ENCODE results near the gene FXYD5. TPM values are rescaled to one million over a fixed set of nuclear protein-coding genes. Genes with fewer than 3 reads are reported as not detected.

FXYD5 gene
- total and polyA plus RNA-seq, 4 donors: 9.3 to 52.5 (median 21.8) TPM

GRCh38 chr19:35208121-35208520, 53.6 kb downstream of the FXYD5 start:
- Histone ChIP-seq H3K9me3 (ENCODE audit: control insufficient read depth, insufficient read depth, low read length) (no peaks in the 10 kb centered on the region), H3K27me3 (ENCODE audit: control insufficient read depth, insufficient read depth, low read length) (no peaks in the 10 kb centered on the region), H3K27ac (ENCODE audit: low read depth, low read length) (no peak overlapping the region), H3K4me3 (ENCODE audit: low read depth, low read length) (no peak overlapping the region), H3K4me1 (ENCODE audit: control insufficient read depth, insufficient read depth, low read length) (no peaks in the 10 kb centered on the region), H3K36me3 (ENCODE audit: control insufficient read depth, insufficient read depth, low read length) (no peaks in the 10 kb centered on the region)
- 91% methylated on average over 6 of the region's 8 CpGs for WGBS (ENCODE audit: insufficient coverage)
- DNase-seq (ENCODE audit: low read depth in 4 of 6, low spot score in 6 of 6): no peak

- 91% methylated on average over 4 of the region's 4 CpGs for WGBS (ENCODE audit: insufficient coverage)
Observed at GRCh38 chr19:35209646-35210045, 55.1 kb downstream of the FXYD5 start.

GRCh38 chr19:35211545-35212230, 57.2 kb downstream of the FXYD5 start:
- DNase-seq (ENCODE audit: low read depth in 4 of 6, low spot score in 6 of 6): no peak

More at GRCh38 chr19:35209646-35210045, 55.1 kb downstream of the FXYD5 start:
- Histone ChIP-seq H3K4me3 (ENCODE audit: low read depth, low read length) (no peak overlapping the region), H3K4me1 (ENCODE audit: control insufficient read depth, insufficient read depth, low read length) (peaks cover 3% of the 10 kb centered on the region), H3K9me3 (ENCODE audit: control insufficient read depth, insufficient read depth, low read length) (no peaks in the 10 kb centered on the region), H3K36me3 (ENCODE audit: control insufficient read depth, insufficient read depth, low read length) (no peaks in the 10 kb centered on the region), H3K27me3 (ENCODE audit: control insufficient read depth, insufficient read depth, low read length) (peaks cover 2% of the 10 kb centered on the region), H3K27ac (ENCODE audit: low read depth, low read length) (no peak overlapping the region)
- no peak for DNase-seq (ENCODE audit: low read depth in 4 of 6, low spot score in 6 of 6)

GRCh38 chr19:35212241-35212640, 57.7 kb downstream of the FXYD5 start:
- Histone ChIP-seq H3K4me1 (ENCODE audit: control insufficient read depth, insufficient read depth, low read length) (peaks cover 3% of the 10 kb centered on the region), H3K27me3 (ENCODE audit: control insufficient read depth, insufficient read depth, low read length) (peaks cover 2% of the 10 kb centered on the region), H3K4me3 (ENCODE audit: low read depth, low read length) (no peak overlapping the region), H3K27ac (ENCODE audit: low read depth, low read length) (no peak overlapping the region), H3K36me3 (ENCODE audit: control insufficient read depth, insufficient read depth, low read length) (no peaks in the 10 kb centered on the region), H3K9me3 (ENCODE audit: control insufficient read depth, insufficient read depth, low read length) (no peaks in the 10 kb centered on the region)
- 78% methylated on average over 6 of the region's 7 CpGs for WGBS (ENCODE audit: insufficient coverage)
- DNase-seq (ENCODE audit: low read depth in 4 of 6, low spot score in 6 of 6): no peak

More at GRCh38 chr19:35211545-35212230, 57.2 kb downstream of the FXYD5 start:
- Histone ChIP-seq H3K9me3 (ENCODE audit: control insufficient read depth, insufficient read depth, low read length) (no peaks in the 10 kb centered on the region), H3K27me3 (ENCODE audit: control insufficient read depth, insufficient read depth, low read length) (peaks cover 2% of the 10 kb centered on the region), H3K27ac (ENCODE audit: low read depth, low read length) (no peak overlapping the region), H3K4me1 (ENCODE audit: control insufficient read depth, insufficient read depth, low read length) (peaks cover 3% of the 10 kb centered on the region), H3K4me3 (ENCODE audit: low read depth, low read length) (no peak overlapping the region), H3K36me3 (ENCODE audit: control insufficient read depth, insufficient read depth, low read length) (no peaks in the 10 kb centered on the region)
- WGBS (ENCODE audit: insufficient coverage): 85% methylated on average over 4 of the region's 7 CpGs

GRCh38 chr19:35213663-35214632, 59.4 kb downstream of the FXYD5 start:
- 81% methylated on average over 15 of the region's 21 CpGs for WGBS (ENCODE audit: insufficient coverage)
- H3K4me1 ChIP-seq (ENCODE audit: control insufficient read depth, insufficient read depth, low read length): peaks cover 3% of the 10 kb centered on the region
- no peaks in the 10 kb centered on the region for H3K9me3 ChIP-seq (ENCODE audit: control insufficient read depth, insufficient read depth, low read length)
- no peak overlapping the region for H3K4me3 ChIP-seq (ENCODE audit: low read depth, low read length)
- peaks cover 2% of the 10 kb centered on the region for H3K27me3 ChIP-seq (ENCODE audit: control insufficient read depth, insufficient read depth, low read length)
- no peaks in the 10 kb centered on the region for H3K36me3 ChIP-seq (ENCODE audit: control insufficient read depth, insufficient read depth, low read length)
- peak in 4 of 6 donors; percentile 2 to 54 (median 28) for DNase-seq (ENCODE audit: low read depth in 4 of 6, low spot score in 6 of 6)
- no peak overlapping the region for H3K27ac ChIP-seq (ENCODE audit: low read depth, low read length)

- no peaks in the 10 kb centered on the region for H3K9me3 ChIP-seq (ENCODE audit: control insufficient read depth, insufficient read depth, low read length)
- H3K27me3 ChIP-seq (ENCODE audit: control insufficient read depth, insufficient read depth, low read length): peaks cover 2% of the 10 kb centered on the region
- H3K36me3 ChIP-seq (ENCODE audit: control insufficient read depth, insufficient read depth, low read length): no peaks in the 10 kb centered on the region
- H3K4me3 ChIP-seq (ENCODE audit: low read depth, low read length): no peak overlapping the region
- no peak overlapping the region for H3K27ac ChIP-seq (ENCODE audit: low read depth, low read length)
- peaks cover 3% of the 10 kb centered on the region for H3K4me1 ChIP-seq (ENCODE audit: control insufficient read depth, insufficient read depth, low read length)
- DNase-seq (ENCODE audit: low read depth in 4 of 6, low spot score in 6 of 6): no peak
- WGBS (ENCODE audit: insufficient coverage): 20% methylated on average over 1 of the region's 7 CpGs
Observed at GRCh38 chr19:35214766-35215422, 60.4 kb downstream of the FXYD5 start.

GRCh38 chr19:35216016-35216832, 61.7 kb downstream of the FXYD5 start:
- no peak for DNase-seq (ENCODE audit: low read depth in 4 of 6, low spot score in 6 of 6)
- Histone ChIP-seq H3K27me3 (ENCODE audit: control insufficient read depth, insufficient read depth, low read length) (peaks cover 2% of the 10 kb centered on the region), H3K4me1 (ENCODE audit: control insufficient read depth, insufficient read depth, low read length) (peaks cover 3% of the 10 kb centered on the region), H3K9me3 (ENCODE audit: control insufficient read depth, insufficient read depth, low read length) (no peaks in the 10 kb centered on the region), H3K4me3 (ENCODE audit: low read depth, low read length) (no peak overlapping the region), H3K27ac (ENCODE audit: low read depth, low read length) (no peak overlapping the region), H3K36me3 (ENCODE audit: control insufficient read depth, insufficient read depth, low read length) (no peaks in the 10 kb centered on the region)
- 100% methylated on average over 4 of the region's 8 CpGs for WGBS (ENCODE audit: insufficient coverage)

- no peak overlapping the region for H3K27ac ChIP-seq (ENCODE audit: low read depth, low read length)
- WGBS (ENCODE audit: insufficient coverage): 80% methylated on average over 2 of the region's 3 CpGs
- DNase-seq (ENCODE audit: low read depth in 4 of 6, low spot score in 6 of 6): no peak
Observed at GRCh38 chr19:35216833-35217648, 62.5 kb downstream of the FXYD5 start.

More at GRCh38 chr19:35216833-35217648, 62.5 kb downstream of the FXYD5 start:
- Histone ChIP-seq H3K9me3 (ENCODE audit: control insufficient read depth, insufficient read depth, low read length) (no peaks in the 10 kb centered on the region), H3K27me3 (ENCODE audit: control insufficient read depth, insufficient read depth, low read length) (peaks cover 2% of the 10 kb centered on the region), H3K4me1 (ENCODE audit: control insufficient read depth, insufficient read depth, low read length) (peaks cover 3% of the 10 kb centered on the region), H3K4me3 (ENCODE audit: low read depth, low read length) (no peak overlapping the region), H3K36me3 (ENCODE audit: control insufficient read depth, insufficient read depth, low read length) (no peaks in the 10 kb centered on the region)

Data from spinal cord (tissue), 10 donors.